HEK293 (cell line): ENCODE results near the gene KIF18B.

Source experiments
- CTCF ChIP-seq: fragments of 450-650 bp; formaldehyde crosslinking; IDR thresholded peaks from 2 replicates; pipeline ENCODE4 v1.5.1; 2016; ENCODE audit warnings: missing biosample characterization, missing genetic modification characterization
- KLF16 ChIP-seq: fragments of 450-650 bp; formaldehyde crosslinking; IDR thresholded peaks from 2 replicates; pipeline ENCODE4 v1.5.1; 2017; ENCODE audit warnings: missing biosample characterization, missing genetic modification characterization
- TCF7L2 ChIP-seq: IDR thresholded peaks from 2 replicates; pipeline ENCODE4 v1.6.1; 2011; ENCODE audit warnings: low read depth, mild to moderate bottlenecking, inconsistent platforms, low read length, moderate library complexity, borderline replicate concordance
- ZNF121 ChIP-seq: fragments of 450-650 bp; formaldehyde crosslinking; IDR thresholded peaks from 2 replicates; pipeline ENCODE4 v1.5.1; 2016; ENCODE audit warnings: missing biosample characterization, missing genetic modification characterization
- ZNF214 ChIP-seq: fragments of 450-650 bp; formaldehyde crosslinking; IDR thresholded peaks from 2 replicates; pipeline ENCODE4 v1.5.1; 2017; ENCODE audit warnings: missing biosample characterization, mild to moderate bottlenecking, missing genetic modification characterization, borderline replicate concordance
- ZNF335 ChIP-seq: fragments of 450-650 bp; formaldehyde crosslinking; conservative IDR thresholded peaks from 2 replicates; pipeline ENCODE4 v1.5.1; 2016; ENCODE audit warnings: missing biosample characterization, missing genetic modification characterization
- ZNF664 ChIP-seq: fragments of 450-650 bp; formaldehyde crosslinking; IDR thresholded peaks from 2 replicates; pipeline ENCODE4 v1.5.1; 2016; ENCODE audit warnings: missing biosample characterization, missing genetic modification characterization
- ZNF747 ChIP-seq: fragments of 450-650 bp; formaldehyde crosslinking; IDR thresholded peaks from 2 replicates; pipeline ENCODE4 v1.5.1; 2016; ENCODE audit warnings: missing biosample characterization, missing genetic modification characterization
- ZNF785 ChIP-seq: fragments of 450-650 bp; formaldehyde crosslinking; IDR thresholded peaks from 2 replicates; pipeline ENCODE4 v1.5.1; 2016; ENCODE audit warnings: missing biosample characterization, missing genetic modification characterization
- ZSCAN18 ChIP-seq: fragments of 450-650 bp; formaldehyde crosslinking; IDR thresholded peaks from 2 replicates; pipeline ENCODE4 v1.5.1; 2016; ENCODE audit warnings: missing biosample characterization, missing genetic modification characterization

DNA sequence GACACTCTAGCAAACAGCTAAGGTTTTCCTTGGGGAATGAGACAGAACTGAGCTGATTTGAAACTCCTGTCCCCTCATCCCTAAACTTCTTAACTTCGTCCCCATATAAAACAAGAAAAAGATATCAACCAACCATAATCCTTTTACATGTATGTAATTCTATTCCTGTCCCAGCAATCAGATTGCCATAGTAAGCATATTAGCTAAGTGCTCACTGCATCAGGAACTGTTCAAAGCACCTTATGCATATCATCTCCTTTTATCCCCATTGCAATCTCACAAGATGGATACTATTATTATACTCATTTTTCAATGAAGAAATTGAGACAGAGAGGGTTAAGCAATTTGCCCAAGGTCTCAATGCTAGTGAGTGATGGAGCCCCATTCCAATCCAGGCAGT, 6.8 kb downstream of the KIF18B start:
- no peak for TF ChIP-seq ZNF785 (tag by site-specific recombination)
- no peak for TF ChIP-seq TCF7L2
- TF ChIP-seq ZNF335 (tag by site-specific recombination): no peak
- no peak for TF ChIP-seq ZSCAN18 (tag by site-specific recombination)
- TF ChIP-seq ZNF214 (tag by site-specific recombination): no peak
- no peak for TF ChIP-seq CTCF
- no peak for TF ChIP-seq ZNF664 (tag by site-specific recombination)
- no peak for TF ChIP-seq ZNF121
- TF ChIP-seq ZNF747 (tag by site-specific recombination): no peak
- no peak for TF ChIP-seq KLF16 (tag by site-specific recombination)
